Peyer's patch (tissue), 4 donors: Measurements from ENCODE around the gene CCDC93.

Experiments used
- POLR2A ChIP-seq, 2 donors: fragments of 450-650 bp; IDR thresholded peaks; one replicate each; pipeline ENCODE4 v1.5.1; 2017; ENCODE audit warnings: antibody characterized with exemption in 2 of 2, mild to moderate bottlenecking in 2 of 2, moderate library complexity in 2 of 2
- TF ChIP-seq, protein P1 (sequence below), 6 experiments: fragments of 450-650 bp in 4 of 6; fragments of 200-600 bp in 2 of 6; sonication (generic) in 1 of 6; IDR thresholded peaks; one replicate each; pipeline ENCODE4 v1.5.1; 2017 to 2019; ENCODE audit warnings: antibody characterized with exemption in 6 of 6, mild to moderate bottlenecking in 3 of 6, moderate library complexity in 1 of 6

DNA sequence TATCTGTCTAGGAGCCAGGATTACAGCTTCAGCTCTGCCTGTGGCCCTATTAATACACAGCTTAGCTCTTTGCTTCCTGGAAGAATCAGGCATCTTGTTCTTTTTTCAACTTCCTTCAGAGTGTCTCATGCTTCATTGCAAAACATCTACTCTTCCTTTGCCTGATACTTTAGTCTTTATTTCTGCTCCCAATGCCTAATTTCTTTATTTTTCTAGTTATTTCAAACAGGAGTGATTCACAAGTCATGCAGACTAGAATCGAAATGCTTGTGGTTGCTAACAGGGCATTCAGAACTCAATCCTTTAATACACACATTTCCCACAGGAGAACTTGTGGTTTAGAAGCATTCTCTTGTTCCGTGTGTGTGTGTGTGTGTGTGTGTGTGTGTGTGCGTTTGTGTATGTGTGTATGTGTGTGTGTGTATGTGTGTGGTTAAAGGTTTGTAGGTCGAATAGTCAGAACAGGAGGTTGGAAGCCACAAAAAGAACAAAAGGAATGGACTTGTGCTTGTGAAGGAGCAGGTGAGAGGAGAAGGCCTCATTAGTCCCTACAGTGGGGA is 46.1 kb upstream of the CCDC93 start:
- TF ChIP-seq, protein P1, sequence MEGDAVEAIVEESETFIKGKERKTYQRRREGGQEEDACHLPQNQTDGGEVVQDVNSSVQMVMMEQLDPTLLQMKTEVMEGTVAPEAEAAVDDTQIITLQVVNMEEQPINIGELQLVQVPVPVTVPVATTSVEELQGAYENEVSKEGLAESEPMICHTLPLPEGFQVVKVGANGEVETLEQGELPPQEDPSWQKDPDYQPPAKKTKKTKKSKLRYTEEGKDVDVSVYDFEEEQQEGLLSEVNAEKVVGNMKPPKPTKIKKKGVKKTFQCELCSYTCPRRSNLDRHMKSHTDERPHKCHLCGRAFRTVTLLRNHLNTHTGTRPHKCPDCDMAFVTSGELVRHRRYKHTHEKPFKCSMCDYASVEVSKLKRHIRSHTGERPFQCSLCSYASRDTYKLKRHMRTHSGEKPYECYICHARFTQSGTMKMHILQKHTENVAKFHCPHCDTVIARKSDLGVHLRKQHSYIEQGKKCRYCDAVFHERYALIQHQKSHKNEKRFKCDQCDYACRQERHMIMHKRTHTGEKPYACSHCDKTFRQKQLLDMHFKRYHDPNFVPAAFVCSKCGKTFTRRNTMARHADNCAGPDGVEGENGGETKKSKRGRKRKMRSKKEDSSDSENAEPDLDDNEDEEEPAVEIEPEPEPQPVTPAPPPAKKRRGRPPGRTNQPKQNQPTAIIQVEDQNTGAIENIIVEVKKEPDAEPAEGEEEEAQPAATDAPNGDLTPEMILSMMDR (IDR thresholded peaks at IDR 0.05) = no peak
- no peak for TF ChIP-seq POLR2A (IDR thresholded peaks at IDR 0.05)
